HG03139 (cell line): Measurements from ENCODE around the gene AGPAT3.

Experiments used
- ATAC-seq: cut with Tn5 transposase; IDR thresholded peaks from one replicate; pipeline ENCODE4 v1.9.1; 2021; ENCODE audit not compliant: unreplicated experiment

AGPAT3 gene

DNA sequence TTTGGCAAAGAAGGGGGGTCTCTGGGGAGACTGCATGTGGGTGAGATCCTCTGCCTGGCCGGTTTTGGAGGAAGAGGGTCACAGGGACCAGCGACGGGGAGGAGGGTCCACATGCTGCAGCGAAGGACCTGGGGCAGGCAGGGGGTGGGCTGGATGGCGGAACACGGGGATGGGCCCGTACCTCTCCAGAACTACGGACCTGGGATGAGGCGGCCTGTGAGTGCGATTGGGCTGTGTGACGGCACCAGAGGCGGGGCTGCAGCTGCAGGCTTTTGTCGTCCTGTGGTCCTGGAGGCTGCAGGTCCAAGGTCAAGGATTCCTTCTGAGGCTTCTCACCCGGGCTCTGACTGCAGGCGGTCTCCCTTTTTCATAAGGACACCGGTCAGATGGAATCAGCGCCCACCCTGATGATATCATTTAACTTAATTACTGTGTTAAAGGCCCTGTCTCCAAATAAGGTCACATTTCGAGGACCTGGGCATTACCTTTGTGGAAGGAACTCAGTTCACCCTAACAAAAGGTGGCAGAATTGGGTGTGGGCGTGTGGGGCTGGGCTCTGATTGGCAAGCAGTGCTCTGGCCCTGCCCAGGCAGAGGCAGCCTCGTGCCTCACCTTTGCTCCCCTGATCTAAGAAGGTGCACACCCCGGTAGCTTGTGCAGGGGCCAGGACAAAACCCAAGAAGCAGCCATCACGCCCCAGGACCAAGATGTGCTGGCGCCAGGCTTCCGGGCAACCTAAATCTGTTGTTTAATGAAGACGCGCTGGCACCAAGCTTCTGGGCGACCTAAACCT, 87.1 kb downstream of the AGPAT3 start:
- no peak for ATAC-seq

GRCh38 chr21:43953021-43953420, 88.0 kb downstream of the AGPAT3 start:
- no peak for ATAC-seq

DNA sequence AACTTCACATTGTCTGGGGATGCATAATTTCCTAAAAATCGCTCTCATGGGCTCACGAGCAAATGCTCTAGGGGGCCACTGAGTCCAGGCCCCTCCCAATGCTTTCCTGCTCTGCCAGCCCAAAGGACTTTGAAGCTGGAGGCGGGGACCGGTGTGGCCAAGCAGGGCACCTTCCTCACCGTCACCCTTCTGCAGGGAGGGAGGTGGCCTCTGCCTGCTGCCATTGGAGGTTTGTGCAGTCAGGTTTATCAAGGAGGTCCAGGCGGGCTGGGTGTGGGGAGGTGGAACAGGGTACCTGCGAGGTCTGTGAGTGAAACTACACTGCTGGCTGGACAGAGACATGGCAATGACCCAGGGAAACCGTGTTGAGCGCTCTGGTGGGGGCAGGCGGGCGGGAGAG, 89.0 kb downstream of the AGPAT3 start:
- ATAC-seq, result no peak

DNA sequence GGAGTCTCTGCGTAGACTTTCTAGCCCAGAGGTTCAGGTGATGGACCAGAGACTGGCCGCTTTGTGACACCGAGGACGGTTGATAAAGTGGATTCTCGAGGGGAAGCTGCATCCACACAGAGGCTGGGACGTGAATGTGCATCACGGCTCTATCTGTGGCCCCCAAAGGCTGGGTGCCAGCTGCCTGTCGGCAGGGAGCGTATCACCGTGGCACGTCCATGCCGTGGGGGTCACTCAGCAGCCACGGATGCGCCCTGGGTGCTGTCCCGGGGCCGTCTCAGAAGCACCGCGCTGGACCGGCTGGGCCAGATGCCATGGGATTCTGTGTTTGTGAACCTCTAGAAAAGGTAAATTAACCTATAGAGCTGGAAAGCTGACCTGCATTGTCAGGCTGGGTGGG, 89.9 kb downstream of the AGPAT3 start:
- no peak for ATAC-seq

DNA sequence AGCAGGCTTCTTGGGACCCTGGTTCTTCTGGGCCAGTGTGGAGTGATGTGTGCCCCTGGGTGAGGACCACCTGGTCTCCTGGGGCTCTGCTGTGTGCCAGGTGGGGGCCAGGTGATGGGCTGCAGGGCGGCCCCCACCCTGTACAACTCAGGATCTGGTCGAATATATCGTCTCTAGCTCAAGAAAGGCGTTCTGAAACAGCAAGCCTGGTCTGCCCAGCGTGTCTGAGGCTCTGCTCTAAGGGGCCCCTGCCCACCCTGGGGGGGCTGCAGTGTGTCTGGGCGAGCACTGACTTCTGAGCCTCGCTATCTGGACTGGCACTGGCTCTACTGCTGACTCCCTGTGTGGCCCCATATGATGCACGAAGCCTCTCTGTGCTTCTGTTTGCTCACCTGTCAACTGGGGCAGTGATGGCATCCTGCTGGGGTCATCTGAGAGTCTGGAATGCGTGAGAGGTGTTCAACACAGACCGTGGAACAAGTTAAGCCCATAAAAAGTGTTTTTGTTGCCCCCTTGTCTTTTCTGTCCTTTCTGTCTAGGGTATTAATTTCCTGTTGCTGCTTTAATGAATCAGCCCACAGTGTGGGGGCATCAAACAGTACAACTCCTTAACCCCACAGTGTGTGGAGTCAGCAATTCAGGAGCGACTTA, 91.1 kb downstream of the AGPAT3 start:
- ATAC-seq, result no peak

DNA sequence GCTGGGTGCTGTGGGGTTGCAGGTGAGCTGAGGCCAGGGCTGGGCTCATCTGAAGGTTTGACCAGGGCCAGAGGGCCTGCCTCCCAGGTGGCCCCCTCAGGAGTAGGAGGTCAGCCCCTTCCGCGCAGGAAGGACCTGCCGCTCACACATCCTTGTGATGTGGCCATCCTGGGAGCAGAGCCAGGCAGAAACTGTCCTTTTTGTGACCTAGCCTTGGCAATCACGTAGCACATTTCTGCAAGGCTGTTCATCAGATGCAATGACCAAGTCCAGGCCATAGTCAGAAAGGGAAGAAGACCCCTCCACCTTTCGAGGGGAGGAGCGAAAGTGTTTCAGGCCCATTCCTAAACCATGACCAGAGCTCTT, 91.6 kb downstream of the AGPAT3 start:
- ATAC-seq, result no peak

DNA sequence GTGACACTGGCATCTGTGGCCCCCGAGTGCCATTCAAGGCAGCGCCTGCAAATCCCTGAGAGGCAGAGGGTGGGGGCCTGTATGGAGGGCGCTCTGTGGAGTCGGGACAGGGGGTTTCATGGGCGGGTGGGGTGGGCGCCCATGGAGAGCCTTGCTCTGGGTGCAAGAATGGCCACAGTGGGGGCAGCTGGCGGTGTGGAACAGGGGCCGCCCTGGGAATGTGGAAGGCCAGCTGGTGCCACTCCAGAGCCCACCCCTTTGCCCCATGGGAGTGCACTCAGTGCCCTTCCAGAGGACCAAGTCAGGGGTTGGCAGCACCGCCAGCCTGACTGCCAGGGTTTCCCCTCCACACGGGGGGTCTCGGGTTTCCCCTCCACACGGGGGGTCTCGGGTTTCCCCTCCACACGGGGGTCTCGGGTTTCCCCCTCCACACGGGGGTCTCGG, 92.1 kb downstream of the AGPAT3 start:
- no peak for ATAC-seq

DNA sequence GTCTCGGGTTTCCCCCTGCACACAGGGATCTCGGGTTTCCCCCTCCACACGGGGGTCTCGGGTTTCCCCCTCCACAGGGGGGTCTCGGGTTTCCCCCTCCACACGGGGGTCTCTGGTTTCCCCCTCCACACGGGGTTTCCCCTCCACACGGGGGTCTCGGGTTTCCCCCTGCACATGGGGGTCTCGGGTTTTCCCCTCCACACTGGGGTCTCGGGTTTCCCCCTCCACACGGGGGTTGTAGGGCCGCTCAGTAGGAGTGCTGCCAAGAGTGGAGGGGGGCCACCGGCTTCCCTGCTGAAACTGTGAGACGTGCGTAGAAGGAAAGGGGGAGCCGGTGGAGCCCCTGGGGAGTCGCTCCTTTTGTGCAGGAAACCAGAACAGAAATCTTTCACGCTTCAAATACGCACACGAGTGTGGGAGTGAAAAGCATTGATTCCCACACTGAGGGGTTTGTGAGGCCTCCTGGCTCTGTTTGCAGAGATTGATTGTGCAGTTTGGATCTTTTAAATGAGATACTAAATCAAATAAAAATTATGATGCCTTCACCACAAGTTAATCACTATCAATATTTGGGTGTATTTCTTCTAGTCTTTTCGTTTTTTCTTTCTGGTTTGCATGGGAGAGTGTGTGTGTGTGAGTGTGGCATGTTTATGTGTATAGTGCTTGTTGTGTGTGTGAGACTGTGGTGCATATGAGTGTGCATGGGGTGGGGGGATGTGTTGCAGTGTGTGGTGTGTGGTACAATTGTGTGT, 92.8 kb downstream of the AGPAT3 start:
- peak; percentile 56 for ATAC-seq

DNA sequence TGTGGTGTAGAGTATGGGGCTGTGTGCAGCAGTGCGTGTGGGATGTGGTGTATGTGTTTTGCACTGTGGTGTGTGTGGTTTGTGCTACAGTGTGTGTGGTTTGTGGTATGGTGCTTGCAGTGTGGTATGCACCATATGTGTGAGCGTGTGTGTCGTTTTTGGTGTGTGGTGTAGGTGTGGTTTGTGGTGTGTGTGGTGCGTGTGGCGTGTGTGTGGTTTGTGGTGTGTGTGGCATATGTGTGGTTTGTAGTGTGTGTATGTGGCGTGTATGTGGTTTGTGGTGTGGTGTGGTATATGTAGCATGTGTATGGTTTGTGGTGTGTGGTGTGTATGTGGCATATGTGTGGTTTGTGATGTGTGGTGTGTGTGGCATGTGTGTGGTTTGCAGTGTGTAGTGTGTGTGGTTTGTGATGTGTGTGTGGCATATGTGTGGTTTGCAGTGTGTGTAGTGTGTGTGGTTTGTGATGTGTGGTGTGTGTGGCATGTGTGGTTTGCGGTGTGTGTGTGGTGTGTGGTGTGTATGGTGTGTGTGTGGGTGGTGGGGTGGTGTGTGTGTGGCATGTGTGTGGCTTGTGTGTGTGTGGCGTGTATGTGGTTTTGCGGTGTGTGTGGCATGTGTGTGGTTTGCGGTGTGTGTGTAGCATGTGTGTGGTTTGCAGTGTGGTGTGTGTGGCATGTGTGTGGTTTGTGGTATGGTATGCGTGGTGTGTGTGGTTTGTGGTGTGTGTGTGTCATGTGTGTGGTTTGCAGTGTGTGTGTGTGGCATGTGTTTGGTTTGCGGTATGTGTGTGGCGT, 93.5 kb downstream of the AGPAT3 start:
- no peak for ATAC-seq

DNA sequence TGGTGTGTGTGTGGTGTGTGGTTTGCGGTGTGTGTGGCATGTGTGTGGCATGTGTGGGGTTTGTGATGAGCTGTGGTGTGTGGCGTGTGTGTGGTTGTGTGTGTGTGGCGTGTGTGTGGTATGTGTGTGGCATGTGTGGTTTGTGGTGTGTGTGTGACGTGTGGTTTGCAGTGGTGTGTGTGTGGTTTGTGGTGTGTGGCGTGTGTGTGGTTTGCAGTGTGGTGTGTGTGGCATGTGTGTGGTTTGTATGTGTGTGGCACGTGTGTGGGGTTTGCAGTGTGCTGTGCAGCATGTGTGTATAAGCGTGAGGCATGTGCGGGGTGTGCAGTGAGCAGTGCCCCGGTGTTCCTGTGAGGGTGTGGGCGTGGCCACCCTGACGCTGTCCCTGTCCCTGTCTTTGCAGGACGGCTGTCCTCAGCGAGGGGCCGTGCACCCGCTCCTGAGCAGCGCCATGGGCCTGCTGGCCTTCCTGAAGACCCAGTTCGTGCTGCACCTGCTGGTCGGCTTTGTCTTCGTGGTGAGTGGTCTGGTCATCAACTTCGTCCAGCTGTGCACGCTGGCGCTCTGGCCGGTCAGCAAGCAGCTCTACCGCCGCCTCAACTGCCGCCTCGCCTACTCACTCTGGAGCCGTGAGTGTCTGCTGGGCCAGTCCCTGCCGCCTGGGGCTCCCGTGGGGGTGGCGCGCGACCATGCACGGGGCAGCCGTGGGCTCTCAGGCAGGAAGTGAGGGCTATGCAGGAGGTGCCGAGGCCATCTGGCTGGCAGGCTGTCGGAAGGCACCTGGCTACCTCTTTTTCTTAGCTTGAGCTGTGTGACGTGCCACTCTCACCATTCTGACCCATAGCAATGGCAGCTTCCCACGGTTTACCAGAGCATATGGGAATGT, 94.5 kb downstream of the AGPAT3 start:
- ATAC-seq, result no peak

DNA sequence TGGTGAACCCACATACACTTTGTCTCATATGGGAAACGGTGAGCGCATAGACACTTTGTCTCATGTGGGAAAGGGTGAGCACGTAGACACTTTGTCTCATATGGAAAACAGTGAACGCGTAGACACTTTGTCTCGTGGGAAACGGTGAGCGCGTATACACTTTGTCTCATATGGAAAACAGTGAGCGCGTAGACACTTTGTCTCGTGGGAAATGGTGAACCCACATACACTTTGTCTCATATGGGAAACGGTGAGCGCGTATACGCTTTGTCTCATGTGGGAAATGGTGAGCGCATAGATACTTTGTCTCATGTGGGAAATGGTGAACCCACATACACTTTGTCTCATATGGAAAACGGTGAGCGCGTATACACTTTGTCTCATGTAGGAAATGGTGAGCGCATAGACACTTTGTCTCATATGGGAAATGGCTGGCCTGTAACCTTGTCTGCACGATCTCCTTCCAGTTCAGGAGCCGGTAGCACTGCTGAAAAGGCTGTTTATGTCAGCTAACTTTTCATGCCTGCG, 96.4 kb downstream of the AGPAT3 start:
- no peak for ATAC-seq

GRCh38 chr21:43965911-43966585, 101.0 kb downstream of the AGPAT3 start:
- ATAC-seq, result no peak

GRCh38 chr21:43966946-43967512, 102.0 kb downstream of the AGPAT3 start:
- no peak for ATAC-seq

- no peak for ATAC-seq
Observed at GRCh38 chr21:43967981-43968380, 103.0 kb downstream of the AGPAT3 start.

GRCh38 chr21:43968410-43969114, 103.5 kb downstream of the AGPAT3 start:
- no peak for ATAC-seq

DNA sequence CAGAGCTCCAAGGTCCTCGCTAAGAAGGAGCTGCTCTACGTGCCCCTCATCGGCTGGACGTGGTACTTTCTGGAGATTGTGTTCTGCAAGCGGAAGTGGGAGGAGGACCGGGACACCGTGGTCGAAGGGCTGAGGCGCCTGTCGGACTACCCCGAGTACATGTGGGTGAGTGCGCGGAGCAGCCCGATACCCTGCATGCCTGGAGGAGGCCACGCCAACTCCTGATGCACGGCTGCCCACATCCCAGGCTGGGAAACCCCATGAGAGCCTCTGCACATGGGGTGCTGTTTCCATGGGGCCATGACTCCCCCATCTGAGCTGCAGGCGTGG, 104.1 kb downstream of the AGPAT3 start:
- no peak for ATAC-seq

DNA sequence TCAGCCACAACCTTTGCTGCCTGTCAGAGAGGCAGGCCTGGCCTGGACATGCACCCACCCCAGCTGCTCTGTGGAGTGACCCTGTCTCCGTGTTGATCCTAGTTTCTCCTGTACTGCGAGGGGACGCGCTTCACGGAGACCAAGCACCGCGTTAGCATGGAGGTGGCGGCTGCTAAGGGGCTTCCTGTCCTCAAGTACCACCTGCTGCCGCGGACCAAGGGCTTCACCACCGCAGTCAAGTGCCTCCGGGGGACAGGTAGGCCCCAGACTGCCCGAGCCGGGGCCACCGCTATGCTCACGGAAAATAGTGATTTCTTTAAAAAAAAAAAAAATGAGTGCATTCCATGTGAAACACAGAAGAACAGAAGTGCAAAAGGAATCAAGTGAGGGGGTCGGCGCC, 105.5 kb downstream of the AGPAT3 start:
- ATAC-seq, result no peak

GRCh38 chr21:43971201-43971991, 106.4 kb downstream of the AGPAT3 start:
- ATAC-seq, result no peak
